Body of pancreas (tissue), 4 donors: Measurements from ENCODE around the gene NFKBIB. TPM values are rescaled to one million over a fixed set of nuclear protein-coding genes. Genes with fewer than 3 reads are reported as not detected.
A peak's percentile ranks its signal among the peaks of the same experiment; 100 is the strongest.

Source experiments
- ATAC-seq: fragments of 150-250 bp; one replicate; pipeline ENCODE4 v1.9.1; 2016
- DNase-seq, 4 donors: peaks; one replicate each; pipeline ENCODE4 v3.0.0-alpha.2; 2019
- H3K27ac ChIP-seq, 4 donors: fragments of 200-600 bp; sonication (generic); 1 replicate in 3 of 4; 2 replicates in 1 of 4; pipeline versions ENCODE4 v1.5.1 to v1.6.1; 2016 to 2019; ENCODE audit warnings: mild to moderate bottlenecking in 1 of 4, mixed read lengths in 1 of 4, moderate library complexity in 1 of 4
- H3K27me3 ChIP-seq, 2 donors: fragments of 200-600 bp; sonication (generic); one replicate each; pipeline ENCODE4 v1.6.0; 2016; ENCODE audit warnings: mild to moderate bottlenecking in 1 of 2
- H3K36me3 ChIP-seq, 2 donors: fragments of 200-600 bp; sonication (generic); replicated peaks in 1 of 2; 2 replicates each; pipeline ENCODE4 v1.5.1; 2016; ENCODE audit warnings: low read depth in 2 of 2; ENCODE audit not compliant: insufficient read depth in 1 of 2
- H3K4me1 ChIP-seq: fragments of 200-600 bp; sonication (generic); one replicate; pipeline ENCODE4 v1.6.0; 2016
- H3K4me3 ChIP-seq, 2 donors: fragments of 200-600 bp; sonication (generic); 1 replicate in 1 of 2; 2 replicates in 1 of 2; pipeline ENCODE4 v1.5.1; 2016 to 2019
- H3K9me3 ChIP-seq, 3 donors: fragments of 200-600 bp; sonication (generic); 1 replicate in 2 of 3; 2 replicates in 1 of 3; pipeline ENCODE4 v1.5.1; 2016
- CTCF ChIP-seq, 7 experiments: fragments of 450-650 bp in 4 of 7; fragments of 200-600 bp in 3 of 7; sonication (generic) in 3 of 7; IDR thresholded peaks; one replicate each; pipeline ENCODE4 v1.5.1; 2016 to 2019; ENCODE audit warnings: antibody characterized with exemption in 7 of 7
- POLR2A ChIP-seq, 3 donors: fragments of 450-650 bp; IDR thresholded peaks; one replicate each; pipeline ENCODE4 v1.6.1; 2016; ENCODE audit warnings: antibody characterized with exemption in 3 of 3, mild to moderate bottlenecking in 2 of 3
- WGBS, 2 donors: methylation state at CpG; one replicate each; pipeline ENCODE4 v1.1.5; 2017; 5-methylcytosine and 5-hydroxymethylcytosine counted together
- intact Hi-C: fragments of 100-400 bp; cut with DNase I; formaldehyde crosslinking; loops from one replicate; pipeline ENCODE4 v1.15.1; 2023
- total RNA-seq, 2 donors: library from RNA; depleted of rRNA; stranded (reverse); fragments of >200 nt; gene quantifications; one replicate each; pipeline ENCODE4 v1.1.0, GENCODE V29; 2016

Gene NFKBIB
- total RNA-seq, 2 donors from 2014 or later = 7.8 to 28.3 TPM

DNA sequence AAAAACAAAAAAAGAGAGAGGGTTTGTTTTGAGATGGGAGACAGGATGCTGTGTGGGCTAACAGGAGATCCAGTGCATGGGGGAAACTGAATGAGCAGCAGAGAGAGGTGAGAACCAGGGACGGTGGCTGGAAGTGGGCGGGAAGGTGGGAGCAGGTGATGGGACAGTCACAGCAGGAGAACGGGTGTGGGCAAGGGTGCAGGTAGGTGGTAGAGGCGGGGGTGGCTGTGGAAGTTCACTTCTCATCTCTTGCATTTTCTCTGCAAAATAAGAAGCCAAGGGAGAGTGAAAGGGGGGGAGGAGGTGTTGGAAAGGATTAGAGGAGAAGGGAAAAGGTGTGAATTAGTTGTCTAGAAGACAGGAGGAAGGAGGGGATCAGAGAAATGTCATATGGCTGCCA is 53.9 kb downstream of the NFKBIB start:
- Histone ChIP-seq H3K36me3 (no peaks in the 10 kb centered on the region), H3K4me1 (peaks cover 21% of the 10 kb centered on the region), H3K27ac (peak overlapping the region in 1 of 4 donors; percentile 57), H3K27me3 (no peaks in the 10 kb centered on the region), H3K9me3 (no peaks in the 10 kb centered on the region), H3K4me3 (no peak overlapping the region)
- TF ChIP-seq POLR2A (IDR thresholded peaks at IDR 0.05) (no peak), CTCF (IDR thresholded peaks at IDR 0.05) (no peak)
- no peak for ATAC-seq
- WGBS, 2 donors = 81 to 82% methylated on average over 4 of the region's 4 CpGs
- intact Hi-C loops = no loop called here
- no peak for DNase-seq

DNA sequence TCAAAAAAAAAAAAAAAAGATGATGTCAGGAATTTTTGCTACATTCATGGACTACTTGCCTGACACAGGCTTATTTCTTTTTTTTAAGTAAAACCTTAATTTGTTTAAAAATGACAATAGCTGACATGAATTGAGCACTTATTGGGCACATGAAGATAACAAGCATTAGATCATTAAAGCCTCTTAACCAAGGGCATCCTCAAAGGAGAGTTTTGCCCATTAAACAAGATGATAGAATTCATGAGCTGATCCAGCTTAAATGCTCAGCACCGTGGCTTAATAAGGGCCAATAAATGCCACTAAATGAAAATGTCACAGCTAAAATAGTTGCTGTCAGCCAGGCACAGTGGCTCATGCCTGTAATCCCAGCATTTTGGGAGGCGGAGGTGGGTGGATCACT is 56.5 kb downstream of the NFKBIB start:
- WGBS, 2 donors = 86 to 90% methylated on average over 2 of the region's 2 CpGs
- H3K36me3 ChIP-seq = no peaks in the 10 kb centered on the region
- no peak for DNase-seq
- no peaks in the 10 kb centered on the region for H3K27me3 ChIP-seq
- H3K4me1 ChIP-seq = peaks cover 10% of the 10 kb centered on the region
- no peak overlapping the region for H3K4me3 ChIP-seq
- no peak overlapping the region for H3K27ac ChIP-seq
- ATAC-seq = no peak
- no peaks in the 10 kb centered on the region for H3K9me3 ChIP-seq
- TF ChIP-seq POLR2A (IDR thresholded peaks at IDR 0.05) (no peak), CTCF (IDR thresholded peaks at IDR 0.05) (no peak)
- intact Hi-C loops = no loop called here

- DNase-seq = no peak
- TF ChIP-seq CTCF (IDR thresholded peaks at IDR 0.05) = no peak
- no peak for TF ChIP-seq POLR2A (IDR thresholded peaks at IDR 0.05)
- no peaks in the 10 kb centered on the region for H3K9me3 ChIP-seq
- no peak overlapping the region for H3K4me3 ChIP-seq
- H3K27ac ChIP-seq = no peak overlapping the region
- WGBS, 2 donors = 93 to 97% methylated on average over 2 of the region's 2 CpGs
- no peaks in the 10 kb centered on the region for H3K27me3 ChIP-seq
- no peaks in the 10 kb centered on the region for H3K36me3 ChIP-seq
- H3K4me1 ChIP-seq = peaks cover 7% of the 10 kb centered on the region
- intact Hi-C loops = no loop called here
- ATAC-seq = no peak
These were observed 58.5 kb downstream of the NFKBIB start for GRCh38 chr19:38958301-38958700.

Other genes with a start within 250 kb of the NFKBIB start
- 10 to 100 TPM in 1 of 2 donors, 1 to 10 TPM in 1; 9.9 to 11.4 TPM for gene CAPN12, start 155.5 kb upstream of the NFKBIB start, total RNA-seq
- not detected for gene LGALS7, start 126.5 kb upstream of the NFKBIB start, total RNA-seq
- not detected for gene LGALS7B, start 110.8 kb upstream of the NFKBIB start, total RNA-seq
- gene LGALS4, start 87.0 kb upstream of the NFKBIB start, total RNA-seq = 100 to 1,000 TPM in 1 of 2 donors, 10 to 100 TPM in 1; 54.1 to 153 TPM
- 10 to 100 TPM; 87.4 to 93.3 TPM for gene ECH1, start 68.2 kb upstream of the NFKBIB start, total RNA-seq
- gene HNRNPL, start 50.0 kb upstream of the NFKBIB start, total RNA-seq = 100 to 1,000 TPM in 1 of 2 donors, 10 to 100 TPM in 1; 80.4 to 139 TPM
- 10 to 100 TPM in 1 of 2 donors, 1 to 10 TPM in 1; 6.9 to 13.7 TPM for gene RINL, start 21.7 kb upstream of the NFKBIB start, total RNA-seq
- 10 to 100 TPM; 33.2 to 39.6 TPM for gene SIRT2, start 351 bp upstream of the NFKBIB start, total RNA-seq
- gene CCER2, start 12.2 kb downstream of the NFKBIB start, total RNA-seq = not detected
- gene SARS2, start 30.8 kb downstream of the NFKBIB start, total RNA-seq = 10 to 100 TPM; 25.2 to 34.6 TPM
- 10 to 100 TPM; 16.6 to 16.8 TPM for gene MRPS12, start 31.0 kb downstream of the NFKBIB start, total RNA-seq
- 10 to 100 TPM; 18.8 to 25.2 TPM for gene FBXO17, start 75.8 kb downstream of the NFKBIB start, total RNA-seq
- 1 to 10 TPM in 1 of 2 donors, under 1 TPM in 1; 0.52 to 4.3 TPM for gene FBXO27, start 132.6 kb downstream of the NFKBIB start, total RNA-seq
- gene ACP7, start 184.4 kb downstream of the NFKBIB start, total RNA-seq = not detected
- gene PAK4, start 225.8 kb downstream of the NFKBIB start, total RNA-seq = 10 to 100 TPM; 18.9 to 40.2 TPM